Measurements from ENCODE around the gene CHP1. TPM values are rescaled to one million over a fixed set of nuclear protein-coding genes. Genes with fewer than 3 reads are reported as not detected.
"Not testable (repeated sequence)": the region's sequence is repeated elsewhere in the genome, so short reads cannot be mapped to it uniquely, and the experiment has no call there.

Gene CHP1
- total RNA-seq, 1 donor from 2014 or later = 77.0 TPM

- Mint-ChIP-seq H3K36me3 (ENCODE audit: low read depth) (no peaks in the 10 kb centered on the region), H3K27me3 (ENCODE audit: low read depth) (no peaks in the 10 kb centered on the region), H3K4me3 (ENCODE audit: unreplicated experiment) (no peak overlapping the region), H3K27ac (ENCODE audit: unreplicated experiment) (peak overlapping the region; percentile 74), H3K4me1 (ENCODE audit: low read depth) (peaks cover 6% of the 10 kb centered on the region), H3K9me3 (ENCODE audit: low read depth) (no peaks in the 10 kb centered on the region)
- DNase-seq (ENCODE audit: low spot score) = no peak
- no peak for TF ChIP-seq CTCF (IDR thresholded peaks at IDR 0.05)
These were observed 7.0 kb downstream of the CHP1 start for GRCh38 chr15:41238100-41238499.

GRCh38 chr15:41241221-41241964 is 10.3 kb downstream of the CHP1 start:
- no peaks in the 10 kb centered on the region for H3K4me1 Mint-ChIP-seq (ENCODE audit: low read depth)
- H3K27me3 Mint-ChIP-seq (ENCODE audit: low read depth) = no peaks in the 10 kb centered on the region
- H3K36me3 Mint-ChIP-seq (ENCODE audit: low read depth) = peaks cover 5% of the 10 kb centered on the region
- no peaks in the 10 kb centered on the region for H3K9me3 Mint-ChIP-seq (ENCODE audit: low read depth)
- H3K27ac Mint-ChIP-seq (ENCODE audit: unreplicated experiment) = no peak overlapping the region
- no peak overlapping the region for H3K4me3 Mint-ChIP-seq (ENCODE audit: unreplicated experiment)
- DNase-seq (ENCODE audit: low spot score) = no peak
- TF ChIP-seq CTCF (IDR thresholded peaks at IDR 0.05) = no peak

GRCh38 chr15:41250745-41251144 is 19.7 kb downstream of the CHP1 start:
- not testable (repeated sequence) for H3K9me3 Mint-ChIP-seq (ENCODE audit: low read depth); H3K4me1 Mint-ChIP-seq (ENCODE audit: low read depth); H3K27me3 Mint-ChIP-seq (ENCODE audit: low read depth); H3K36me3 Mint-ChIP-seq (ENCODE audit: low read depth); DNase-seq (ENCODE audit: low spot score); H3K4me3 Mint-ChIP-seq (ENCODE audit: unreplicated experiment); H3K27ac Mint-ChIP-seq (ENCODE audit: unreplicated experiment)

GRCh38 chr15:41251411-41251810 is 20.3 kb downstream of the CHP1 start:
- H3K9me3 Mint-ChIP-seq (ENCODE audit: low read depth) = no peaks in the 10 kb centered on the region
- no peak for DNase-seq (ENCODE audit: low spot score)
- H3K27me3 Mint-ChIP-seq (ENCODE audit: low read depth) = no peaks in the 10 kb centered on the region
- H3K36me3 Mint-ChIP-seq (ENCODE audit: low read depth) = peaks cover 7% of the 10 kb centered on the region
- no peak for TF ChIP-seq CTCF (IDR thresholded peaks at IDR 0.05)
- H3K4me1 Mint-ChIP-seq (ENCODE audit: low read depth) = peaks cover 10% of the 10 kb centered on the region
- no peak overlapping the region for H3K4me3 Mint-ChIP-seq (ENCODE audit: unreplicated experiment)
- no peak overlapping the region for H3K27ac Mint-ChIP-seq (ENCODE audit: unreplicated experiment)

- no peaks in the 10 kb centered on the region for H3K27me3 Mint-ChIP-seq (ENCODE audit: low read depth)
- no peak for TF ChIP-seq CTCF (IDR thresholded peaks at IDR 0.05)
- no peak overlapping the region for H3K27ac Mint-ChIP-seq (ENCODE audit: unreplicated experiment)
- H3K4me1 Mint-ChIP-seq (ENCODE audit: low read depth) = peaks cover 18% of the 10 kb centered on the region
- no peak for DNase-seq (ENCODE audit: low spot score)
- no peaks in the 10 kb centered on the region for H3K9me3 Mint-ChIP-seq (ENCODE audit: low read depth)
- H3K4me3 Mint-ChIP-seq (ENCODE audit: unreplicated experiment) = no peak overlapping the region
- peaks cover 9% of the 10 kb centered on the region for H3K36me3 Mint-ChIP-seq (ENCODE audit: low read depth)
These were observed 23.5 kb downstream of the CHP1 start for GRCh38 chr15:41254560-41254959.

GRCh38 chr15:41256103-41256502 is 25.0 kb downstream of the CHP1 start:
- H3K36me3 Mint-ChIP-seq (ENCODE audit: low read depth) = peaks cover 9% of the 10 kb centered on the region
- no peak overlapping the region for H3K27ac Mint-ChIP-seq (ENCODE audit: unreplicated experiment)
- no peak for DNase-seq (ENCODE audit: low spot score)
- H3K4me1 Mint-ChIP-seq (ENCODE audit: low read depth) = peaks cover 11% of the 10 kb centered on the region
- H3K4me3 Mint-ChIP-seq (ENCODE audit: unreplicated experiment) = no peak overlapping the region
- H3K9me3 Mint-ChIP-seq (ENCODE audit: low read depth) = no peaks in the 10 kb centered on the region
- no peak for TF ChIP-seq CTCF (IDR thresholded peaks at IDR 0.05)
- no peaks in the 10 kb centered on the region for H3K27me3 Mint-ChIP-seq (ENCODE audit: low read depth)
